ENCODE data around the gene BCAS3. TPM values are rescaled to one million over a fixed set of nuclear protein-coding genes. Genes with fewer than 3 reads are reported as not detected.
"Not testable (repeated sequence)": the region's sequence is repeated elsewhere in the genome, so short reads cannot be mapped to it uniquely, and the experiment has no call there.

The BCAS3 gene
- total RNA-seq, 6 experiments from 2014 or later = 9.2 to 22.1 (median 14.2) TPM

DNA sequence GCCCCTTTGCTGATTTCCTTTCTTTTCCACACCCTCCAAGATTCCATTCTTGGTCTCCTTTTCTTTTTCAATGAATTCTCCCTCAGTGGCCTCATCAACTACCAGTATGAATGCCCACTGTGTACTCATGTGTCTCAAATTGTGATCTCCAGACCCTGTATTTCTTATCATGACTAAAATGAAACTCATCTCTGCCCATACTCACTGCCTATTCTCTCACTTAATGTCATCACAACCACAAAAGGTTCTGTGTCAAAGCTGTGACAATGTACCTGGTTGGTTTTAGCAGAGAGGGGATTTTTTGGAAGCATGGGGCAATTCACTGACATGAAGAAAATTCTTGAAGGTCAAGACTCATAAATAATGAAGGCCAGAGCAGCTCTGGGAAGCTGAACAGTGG is 763.0 kb downstream of the BCAS3 start:
- H3K27me3 ChIP-seq = no peaks in the 10 kb centered on the region
- TF ChIP-seq, protein P1, sequence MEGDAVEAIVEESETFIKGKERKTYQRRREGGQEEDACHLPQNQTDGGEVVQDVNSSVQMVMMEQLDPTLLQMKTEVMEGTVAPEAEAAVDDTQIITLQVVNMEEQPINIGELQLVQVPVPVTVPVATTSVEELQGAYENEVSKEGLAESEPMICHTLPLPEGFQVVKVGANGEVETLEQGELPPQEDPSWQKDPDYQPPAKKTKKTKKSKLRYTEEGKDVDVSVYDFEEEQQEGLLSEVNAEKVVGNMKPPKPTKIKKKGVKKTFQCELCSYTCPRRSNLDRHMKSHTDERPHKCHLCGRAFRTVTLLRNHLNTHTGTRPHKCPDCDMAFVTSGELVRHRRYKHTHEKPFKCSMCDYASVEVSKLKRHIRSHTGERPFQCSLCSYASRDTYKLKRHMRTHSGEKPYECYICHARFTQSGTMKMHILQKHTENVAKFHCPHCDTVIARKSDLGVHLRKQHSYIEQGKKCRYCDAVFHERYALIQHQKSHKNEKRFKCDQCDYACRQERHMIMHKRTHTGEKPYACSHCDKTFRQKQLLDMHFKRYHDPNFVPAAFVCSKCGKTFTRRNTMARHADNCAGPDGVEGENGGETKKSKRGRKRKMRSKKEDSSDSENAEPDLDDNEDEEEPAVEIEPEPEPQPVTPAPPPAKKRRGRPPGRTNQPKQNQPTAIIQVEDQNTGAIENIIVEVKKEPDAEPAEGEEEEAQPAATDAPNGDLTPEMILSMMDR (IDR thresholded peaks at IDR 0.05) = no peak
- no peak for TF ChIP-seq POLR2A (IDR thresholded peaks at IDR 0.05)
- H3K4me3 ChIP-seq = no peak overlapping the region
- no peak for DNase-seq
- H3K36me3 ChIP-seq = no peaks in the 10 kb centered on the region
- H3K4me1 ChIP-seq = no peaks in the 10 kb centered on the region
- ATAC-seq = no peak
- H3K27ac ChIP-seq = no peak overlapping the region
- intact Hi-C loops (cut with DNase I) = no loop called here
- no peaks in the 10 kb centered on the region for H3K9me3 ChIP-seq

- 85% methylated on average over 6 of the region's 6 CpGs for WGBS (ENCODE audit: insufficient coverage, low coverage, low lambda C conversion rate, missing lambda C conversion rate)
- H3K4me3 ChIP-seq; H3K9me3 ChIP-seq; intact Hi-C loops (cut with DNase I); H3K36me3 ChIP-seq; DNase-seq; H3K27me3 ChIP-seq; ATAC-seq; H3K4me1 ChIP-seq; H3K27ac ChIP-seq: not testable (repeated sequence)
Measured at GRCh38 chr17:61441507-61441906, 763.9 kb downstream of the BCAS3 start.

DNA sequence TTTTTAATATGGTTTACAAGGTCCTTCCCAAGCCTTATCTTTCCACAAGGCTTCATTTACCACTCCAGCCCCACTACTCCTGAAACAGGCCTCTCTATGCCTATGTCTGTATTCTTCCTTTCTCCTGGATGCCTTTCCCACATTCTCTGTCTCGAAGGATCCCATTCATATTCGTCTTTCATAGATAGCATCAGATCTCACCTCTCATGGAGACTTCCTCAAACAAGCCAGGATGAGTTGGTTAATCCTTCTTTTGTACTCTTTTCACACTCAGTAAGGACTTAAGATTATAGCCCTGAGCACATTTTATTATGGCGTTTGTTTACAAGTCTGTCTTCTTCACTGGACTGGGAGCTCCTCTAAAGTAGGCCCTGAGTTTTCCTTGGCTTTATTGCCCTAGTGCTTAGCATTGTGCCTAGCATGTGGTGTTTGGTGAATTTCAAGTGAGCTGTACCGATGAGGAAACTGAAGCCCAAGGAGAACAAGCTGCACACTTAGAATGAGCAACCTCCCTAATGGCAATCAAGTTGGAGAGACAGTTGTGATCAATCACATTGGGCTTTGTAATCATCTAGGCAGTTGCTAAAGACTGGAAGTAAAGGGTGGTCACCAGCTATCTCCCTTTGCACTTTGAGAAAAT is 764.6 kb downstream of the BCAS3 start:
- ATAC-seq (no peak), DNase-seq (no peak)
- no peaks in the 10 kb centered on the region for H3K27me3 ChIP-seq
- no peak for TF ChIP-seq POLR2A (IDR thresholded peaks at IDR 0.05)
- TF ChIP-seq, protein P1 (IDR thresholded peaks at IDR 0.05) = no peak
- WGBS (ENCODE audit: insufficient coverage, low coverage, low lambda C conversion rate, missing lambda C conversion rate) = 46% methylated on average over 4 of the region's 4 CpGs
- H3K27ac ChIP-seq = no peak overlapping the region
- no peak overlapping the region for H3K4me3 ChIP-seq
- no peaks in the 10 kb centered on the region for H3K36me3 ChIP-seq
- intact Hi-C loops (cut with DNase I) = no loop called here
- no peaks in the 10 kb centered on the region for H3K4me1 ChIP-seq
- H3K9me3 ChIP-seq = no peaks in the 10 kb centered on the region

Small RNAs within 50 kb of the gene (small RNA-seq; reads per million reads assigned to genes)
- gene RF00019 (0 reads per million in 2 experiments), gene RN7SL448P (0 reads per million in 2 experiments), gene RN7SL606P (0 reads per million in 2 experiments), gene RNU6-623P (0 reads per million in 2 experiments)

Other genes starting within 250 kb of the BCAS3 start
- 10 to 100 TPM in 5 of 6 experiments, 1 to 10 TPM in 1; 8.7 to 19.3 (median 13.0) TPM for gene APPBP2, start 151.6 kb upstream of the BCAS3 start, total RNA-seq
- 1 to 10 TPM; 4.9 to 5.6 (median 5.4) TPM for gene PPM1D, start 77.7 kb upstream of the BCAS3 start, total RNA-seq